HCT116 (cell line): ENCODE data around the gene NGF. TPM values are rescaled to one million over a fixed set of nuclear protein-coding genes. Genes with fewer than 3 reads are reported as not detected.

Experiments used
- ATAC-seq: fragments of 200-7000 bp; cut with Tn5 transposase; 2 replicates; pipeline ENCODE4 v1.9.1; 2020; ENCODE audit warnings: mild to moderate bottlenecking, moderate library complexity
- BruUV-seq: library from RNA; stranded (reverse); fragments of 400-500 nt; replicated peaks from 2 replicates; lab custom pipeline; 2021; lab: Mats Ljungman, UMichigan
- CTCF ChIA-PET: fragments of 300-600 bp; sonication (Branson Sonifier 250); formaldehyde crosslinking; loops from one replicate; lab custom pipeline; 2021; ENCODE audit warnings: antibody characterized with exemption; lab: Charles Lee
- POLR2A ChIA-PET: fragments of 300-600, 350-600 bp; sonication (Branson Sonifier 250); formaldehyde crosslinking; loops from one replicate; lab custom pipeline; 2021; ENCODE audit warnings: antibody characterized with exemption; lab: Charles Lee
- RAD21 ChIA-PET, 2 experiments: fragments of 300-600 bp; sonication (Branson Sonifier 250); formaldehyde crosslinking; loops; one replicate each; lab custom pipeline; 2023; ENCODE audit warnings: low total read pairs in 2 of 2; ENCODE audit not compliant: uncharacterized antibody in 2 of 2, unreplicated experiment in 2 of 2, low non-redundant PET in 1 of 2; lab: Charles Lee
- DNase-seq: peaks from one replicate; pipeline ENCODE4 v3.0.0-alpha.2; 2010; ENCODE audit warnings: low read depth, low spot score
- H2AFZ ChIP-seq: fragments of 200-600 bp; shearing (Covaris generic), sonication (generic); 2 replicates; pipeline ENCODE4 v1.6.1; 2017; ENCODE audit warnings: low read depth, mixed run types, mixed read lengths, antibody characterized with exemption, low read length; ENCODE audit not compliant: poor library complexity, severe bottlenecking
- H3K27ac ChIP-seq: 2 replicates; pipeline ENCODE4 v1.5.1; 2012; ENCODE audit warnings: low read depth, low read length
- H3K27me3 ChIP-seq: fragments of 200-600 bp; sonication (generic); 2 replicates; pipeline ENCODE4 v1.6.1; 2016; ENCODE audit warnings: mixed run types, low read length, mixed read lengths; ENCODE audit not compliant: insufficient read depth
- H3K36me3 ChIP-seq, 2 experiments: fragments of 200-500 bp in 1 of 2; fragments of 200-600 bp in 1 of 2; sonication (Bioruptor generic) in 1 of 2; sonication (generic) in 1 of 2; 2 replicates each; pipeline versions ENCODE4 v1.5.1 to v1.6.1; 2014 to 2016; ENCODE audit warnings: low read length in 2 of 2, inconsistent platforms in 1 of 2, mixed read lengths in 1 of 2, mixed run types in 1 of 2; ENCODE audit not compliant: insufficient read depth in 2 of 2, control insufficient read depth in 1 of 2
- H3K4me1 ChIP-seq, 2 experiments: fragments of 200-600 bp in 1 of 2; sonication (generic) in 1 of 2; 2 replicates each; pipeline versions ENCODE4 v1.5.1 to v1.6.1; 2012 to 2017; ENCODE audit warnings: low read length in 2 of 2, inconsistent platforms in 1 of 2, mild to moderate bottlenecking in 1 of 2, mixed read lengths in 1 of 2, mixed run types in 1 of 2, moderate library complexity in 1 of 2; ENCODE audit not compliant: insufficient read depth in 2 of 2, control insufficient read depth in 1 of 2
- H3K4me2 ChIP-seq: fragments of 200-600 bp; sonication (generic); 2 replicates; pipeline ENCODE4 v1.6.1; 2017; ENCODE audit warnings: mixed run types, low read length, mixed read lengths
- H3K4me3 ChIP-seq, 2 experiments: fragments of 200-600 bp in 1 of 2; sonication (generic) in 1 of 2; replicated peaks in 1 of 2; 2 replicates each; pipeline ENCODE4 v1.5.1; 2011 to 2016; ENCODE audit warnings: low read length in 2 of 2, control low read depth in 1 of 2, low read depth in 1 of 2, mild to moderate bottlenecking in 1 of 2, mixed read lengths in 1 of 2, mixed run types in 1 of 2
- H3K79me2 ChIP-seq: fragments of 200-600 bp; sonication (generic); 2 replicates; pipeline ENCODE4 v1.6.1; 2017; ENCODE audit warnings: mild to moderate bottlenecking, mixed run types, low read length, moderate library complexity, mixed read lengths; ENCODE audit not compliant: insufficient read depth
- H3K9ac ChIP-seq: fragments of 200-600 bp; sonication (generic); 2 replicates; pipeline ENCODE4 v1.6.1; 2016; ENCODE audit warnings: low read length, mixed read lengths
- H3K9me2 ChIP-seq: fragments of 200-600 bp; sonication (generic), shearing (Covaris generic); 2 replicates; pipeline ENCODE4 v1.6.1; 2017; ENCODE audit warnings: mixed run types, mild to moderate bottlenecking, moderate library complexity; ENCODE audit not compliant: insufficient read depth
- H3K9me3 ChIP-seq, 2 experiments: fragments of 200-500 bp in 1 of 2; fragments of 200-600 bp in 1 of 2; sonication (Bioruptor generic) in 1 of 2; sonication (generic) in 1 of 2; 2 replicates each; pipeline ENCODE4 v1.6.1; 2014 to 2017; ENCODE audit warnings: low read length in 2 of 2, mixed read lengths in 2 of 2, inconsistent platforms in 1 of 2, low read depth in 1 of 2, mild to moderate bottlenecking in 1 of 2, mixed run types in 1 of 2, moderate library complexity in 1 of 2; ENCODE audit not compliant: control insufficient read depth in 1 of 2, insufficient read depth in 1 of 2
- H4K20me1 ChIP-seq: fragments of 200-600 bp; sonication (generic), shearing (Covaris generic); 2 replicates; pipeline ENCODE4 v1.6.1; 2017; ENCODE audit warnings: mixed run types, mild to moderate bottlenecking, moderate library complexity; ENCODE audit not compliant: insufficient read depth
- CBX3 ChIP-seq: IDR thresholded peaks from 2 replicates; pipeline ENCODE4 v1.6.1; 2012; ENCODE audit warnings: low read depth
- CEBPB ChIP-seq: IDR thresholded peaks from 2 replicates; pipeline ENCODE4 v1.6.1; 2012; ENCODE audit warnings: low read depth
- CTCF ChIP-seq, 3 experiments: fragments of 200-600 bp in 1 of 3; sonication (generic) in 1 of 3; IDR thresholded peaks in 2 of 3; conservative IDR thresholded peaks in 1 of 3; 2 replicates each; pipeline ENCODE4 v1.5.1; 2012 to 2017; ENCODE audit warnings: low read depth in 2 of 3, low read length in 2 of 3, antibody characterized with exemption in 1 of 3, borderline replicate concordance in 1 of 3, control low read depth in 1 of 3, mild to moderate bottlenecking in 1 of 3, mixed read lengths in 1 of 3, mixed run types in 1 of 3, moderate library complexity in 1 of 3; ENCODE audit not compliant: insufficient read depth in 1 of 3
- EGR1 ChIP-seq: IDR thresholded peaks from 2 replicates; pipeline ENCODE4 v1.6.1; 2012; ENCODE audit warnings: low read depth
- EZH2 ChIP-seq: fragments of 200-600 bp; sonication (generic); IDR thresholded peaks from 2 replicates; pipeline ENCODE4 v1.6.1; 2017; ENCODE audit warnings: antibody characterized with exemption, mixed run types
- FOSL1 ChIP-seq: IDR thresholded peaks from 2 replicates; pipeline ENCODE4 v1.6.1; 2012; ENCODE audit warnings: low read depth
- JUND ChIP-seq: IDR thresholded peaks from 2 replicates; pipeline ENCODE4 v1.6.1; 2012
- POLR2AphosphoS5 ChIP-seq: IDR thresholded peaks from 2 replicates; pipeline ENCODE4 v1.6.1; 2011; ENCODE audit warnings: mild to moderate bottlenecking, low read depth, low read length, moderate library complexity
- RAD21 ChIP-seq: IDR thresholded peaks from 2 replicates; pipeline ENCODE4 v1.6.1; 2012; ENCODE audit warnings: low read depth, mild to moderate bottlenecking
- REST ChIP-seq: IDR thresholded peaks from 2 replicates; pipeline ENCODE4 v1.6.1; 2012; ENCODE audit warnings: low read depth
- SIN3A ChIP-seq: IDR thresholded peaks from 2 replicates; pipeline ENCODE4 v1.6.1; 2012; ENCODE audit warnings: low read depth
- SP1 ChIP-seq: IDR thresholded peaks from 2 replicates; pipeline ENCODE4 v1.6.1; 2012; ENCODE audit warnings: low read depth
- SRF ChIP-seq: IDR thresholded peaks from 2 replicates; pipeline ENCODE4 v1.6.1; 2012; ENCODE audit warnings: low read depth
- YY1 ChIP-seq: IDR thresholded peaks from 2 replicates; pipeline ENCODE4 v1.6.1; 2011; ENCODE audit warnings: low read length, low read depth, moderate library complexity, mild to moderate bottlenecking; ENCODE audit not compliant: insufficient replicate concordance; ENCODE audit errors: extremely low read depth
- ZFX ChIP-seq: fragments of 450-650 bp; IDR thresholded peaks from 2 replicates; pipeline ENCODE4 v1.6.1; 2017
- intact Hi-C: fragments of 100-400 bp; cut with micrococcal nuclease; formaldehyde crosslinking; loops from 2 replicates; pipeline ENCODE4 v1.10.0; 2022
- total RNA-seq: library from RNA; stranded (reverse); gene quantifications from one replicate; pipeline ENCODE4 v1.2.1, GENCODE V29; 2021; ENCODE audit not compliant: unreplicated experiment
- TF ChIP-seq, protein P1 (sequence below): IDR thresholded peaks from 2 replicates; pipeline ENCODE4 v1.6.1; 2012

NGF gene
- total RNA-seq, 1 experiment from 2014 or later: not detected

DNA sequence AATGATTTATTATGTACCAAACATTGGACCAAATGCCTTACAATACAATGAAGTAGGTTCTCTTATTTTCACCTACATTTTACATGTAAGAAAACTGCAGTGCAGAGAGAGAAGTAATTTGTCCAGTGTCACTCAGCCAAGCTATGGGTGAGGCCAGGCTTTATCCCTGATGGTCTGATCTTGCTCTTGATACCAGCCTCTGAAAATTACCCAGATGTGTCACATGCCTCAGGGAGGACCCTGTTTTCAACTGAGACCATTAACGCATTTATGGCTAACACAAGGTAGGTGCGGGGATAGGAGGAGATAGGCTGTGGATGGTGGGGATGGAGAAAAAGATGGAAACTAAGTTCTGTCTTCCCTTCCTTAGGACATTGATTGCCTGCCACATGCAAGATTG, 56.9 kb downstream of the NGF start:
- POLR2A ChIA-PET: no interaction called here
- Histone ChIP-seq H3K4me3 (no peak overlapping the region), H4K20me1 (no peaks in the 10 kb centered on the region), H2AFZ (no peak overlapping the region), H3K36me3 (no peaks in the 10 kb centered on the region), H3K27ac (no peak overlapping the region), H3K9me3 (peaks cover 0 to 4% of the 10 kb centered on the region in 2 experiments; a peak in 1 of 4 replicates), H3K9ac (no peak overlapping the region), H3K27me3 (no peaks in the 10 kb centered on the region), H3K79me2 (no peaks in the 10 kb centered on the region), H3K9me2 (no peaks in the 10 kb centered on the region), H3K4me2 (no peak overlapping the region), H3K4me1 (no peaks in the 10 kb centered on the region)
- DNase-seq (no peak), ATAC-seq (no peak)
- BruUV-seq: no TSS peak
- intact Hi-C loops: no loop called here
- TF ChIP-seq JUND: no peak
- TF ChIP-seq SRF: no peak
- no peak for TF ChIP-seq ZFX
- no peak for TF ChIP-seq POLR2AphosphoS5
- no peak for TF ChIP-seq REST
- no peak for TF ChIP-seq SIN3A
- TF ChIP-seq EGR1: no peak
- TF ChIP-seq RAD21: no peak
- TF ChIP-seq, protein P1, sequence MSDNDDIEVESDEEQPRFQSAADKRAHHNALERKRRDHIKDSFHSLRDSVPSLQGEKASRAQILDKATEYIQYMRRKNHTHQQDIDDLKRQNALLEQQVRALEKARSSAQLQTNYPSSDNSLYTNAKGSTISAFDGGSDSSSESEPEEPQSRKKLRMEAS: no peak
- no peak for TF ChIP-seq CEBPB
- no peak for TF ChIP-seq SP1
- no peak for TF ChIP-seq CBX3
- no peak for TF ChIP-seq EZH2
- no peak for TF ChIP-seq CTCF (IDR thresholded peaks at IDR 0.05 in 2 of 3, conservative IDR thresholded peaks at IDR 0.05 in 1 of 3; ENCODE audit: borderline replicate concordance in 1 of 3, insufficient read depth in 1 of 3, low read depth in 2 of 3, low read length in 2 of 3)
- TF ChIP-seq FOSL1: no peak
- TF ChIP-seq YY1: no peak
- CTCF ChIA-PET: no interaction called here
- RAD21 ChIA-PET: no interaction called here
